HG02970 (cell line): ENCODE measurements around the gene NSMCE3.
"Not testable (repeated sequence)": the region's sequence is repeated elsewhere in the genome, so short reads cannot be mapped to it uniquely, and the experiment has no call there.

ENCODE experiments used
- ATAC-seq: cut with Tn5 transposase; IDR thresholded peaks from one replicate; pipeline ENCODE4 v1.9.1; 2021; ENCODE audit warnings: mild to moderate bottlenecking, moderate library complexity, moderate number of reproducible peaks; ENCODE audit not compliant: unreplicated experiment, low FRiP score

Gene NSMCE3

DNA sequence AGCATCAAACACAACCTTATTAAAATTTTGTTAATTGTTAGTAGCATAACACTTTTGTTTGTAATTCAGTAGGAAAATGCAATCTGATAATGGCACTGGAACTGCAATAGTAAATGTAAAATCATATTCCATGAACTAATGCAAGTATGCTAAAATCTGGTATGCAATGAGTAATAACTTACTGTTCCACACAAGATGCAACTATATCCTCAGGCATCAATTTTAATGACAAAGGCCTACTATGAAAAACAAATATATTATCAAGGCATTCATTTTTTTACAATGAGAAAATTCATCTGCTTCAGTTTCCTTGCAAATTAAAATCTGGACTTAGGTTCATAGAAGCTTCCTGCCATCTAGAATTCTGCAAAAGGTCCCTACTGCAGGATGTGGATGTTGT lies 1.4 kb upstream of the NSMCE3 start:
- ATAC-seq, result no peak

DNA sequence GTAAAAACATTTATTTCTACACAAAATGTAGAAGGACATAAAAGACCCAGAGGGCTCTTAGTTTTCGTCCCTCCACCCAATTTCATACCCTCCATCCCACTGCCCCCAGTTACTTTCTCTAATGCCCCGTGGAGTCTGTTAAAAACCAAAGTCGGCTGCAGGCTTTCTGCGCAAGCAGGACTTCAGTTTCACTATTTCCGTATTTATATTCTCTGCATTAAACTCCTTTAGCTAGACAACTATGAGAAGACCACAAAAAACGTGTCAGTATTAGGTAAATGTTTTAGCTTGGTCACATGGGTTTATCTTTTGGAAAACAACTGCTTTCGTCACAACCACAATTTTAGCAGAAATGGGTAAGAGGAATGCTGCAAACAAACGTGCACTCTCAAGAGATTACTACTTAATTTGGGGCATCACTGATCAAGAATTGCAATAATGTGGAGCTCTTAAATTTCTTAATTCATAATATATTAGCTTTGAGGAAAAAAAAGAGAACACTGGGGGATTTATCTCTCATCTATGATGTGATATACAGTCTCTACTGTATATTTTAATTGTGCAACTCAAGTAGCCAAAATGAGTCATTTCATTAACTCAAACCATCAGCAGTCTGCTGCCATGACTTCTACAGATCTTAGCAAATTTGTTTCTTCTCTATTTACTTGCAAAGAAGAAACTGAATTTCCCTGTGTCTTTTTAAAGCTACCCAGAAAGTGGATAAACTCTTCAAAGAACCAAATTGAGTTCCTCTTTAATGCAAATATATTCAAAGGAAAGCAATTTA lies 740 bp upstream of the NSMCE3 start:
- peak; percentile 25 for ATAC-seq

DNA sequence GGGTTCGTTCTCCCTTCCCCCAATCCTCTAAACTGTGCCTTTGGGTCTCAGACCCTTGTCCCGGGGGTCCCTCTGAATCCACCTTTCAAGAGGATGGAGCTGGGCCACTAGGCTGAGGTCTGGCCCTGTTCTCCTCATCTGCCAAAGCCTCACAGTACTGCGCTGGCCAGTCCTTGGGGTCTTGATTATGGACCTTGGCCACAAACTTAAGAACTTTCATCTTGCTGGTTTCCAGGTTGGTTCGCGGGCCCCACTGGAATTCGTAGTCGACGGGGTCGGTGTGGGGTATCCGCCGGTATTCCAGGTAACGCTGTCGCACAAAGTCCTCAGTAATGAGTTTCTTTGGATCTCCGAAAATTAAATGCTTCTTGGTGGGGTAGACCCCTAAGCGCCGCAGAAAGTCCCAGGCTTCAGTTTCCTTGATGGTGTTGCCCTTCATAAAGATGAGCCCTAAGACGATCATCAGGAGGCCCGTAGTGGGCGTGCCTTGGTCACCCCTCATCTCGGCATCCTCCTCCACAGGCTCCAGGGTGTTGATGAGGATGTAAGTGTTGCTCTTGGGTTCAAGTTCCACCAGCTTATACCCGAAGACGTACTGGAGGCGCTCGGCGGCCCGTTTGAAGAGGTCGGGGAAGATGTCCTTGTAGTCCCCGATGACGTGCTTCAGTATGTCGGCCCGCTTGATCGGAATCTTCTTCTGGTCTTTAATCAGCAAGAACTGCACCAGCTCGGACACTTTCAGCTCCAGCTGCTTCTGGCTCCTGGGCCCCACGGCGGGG lies 727 bp downstream of the NSMCE3 start:
- no peak for ATAC-seq

DNA sequence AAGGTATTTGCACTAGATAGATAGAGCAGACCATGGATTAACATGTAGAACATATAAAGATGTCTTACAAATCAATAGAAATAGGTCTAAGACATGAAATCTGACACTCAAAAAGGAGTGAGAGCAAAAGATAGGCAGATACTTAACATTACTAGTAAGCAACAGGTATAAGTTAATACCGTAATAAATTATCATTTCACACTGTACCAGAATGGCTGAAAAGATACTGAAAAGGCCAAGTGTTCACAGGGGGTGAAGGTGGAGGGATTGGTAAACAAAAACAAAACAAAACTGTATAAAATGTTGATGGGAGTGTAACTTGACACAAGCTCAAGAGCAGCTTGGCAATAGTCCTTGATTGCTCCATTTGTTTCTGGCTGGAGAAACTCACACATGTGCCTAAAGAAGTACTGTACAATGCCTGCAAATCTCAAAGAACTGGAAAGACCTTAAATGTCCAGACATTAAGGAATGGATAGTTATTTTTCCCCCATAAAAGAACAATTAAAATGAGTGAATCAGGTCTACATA lies 3.5 kb downstream of the NSMCE3 start:
- ATAC-seq, result no peak

DNA sequence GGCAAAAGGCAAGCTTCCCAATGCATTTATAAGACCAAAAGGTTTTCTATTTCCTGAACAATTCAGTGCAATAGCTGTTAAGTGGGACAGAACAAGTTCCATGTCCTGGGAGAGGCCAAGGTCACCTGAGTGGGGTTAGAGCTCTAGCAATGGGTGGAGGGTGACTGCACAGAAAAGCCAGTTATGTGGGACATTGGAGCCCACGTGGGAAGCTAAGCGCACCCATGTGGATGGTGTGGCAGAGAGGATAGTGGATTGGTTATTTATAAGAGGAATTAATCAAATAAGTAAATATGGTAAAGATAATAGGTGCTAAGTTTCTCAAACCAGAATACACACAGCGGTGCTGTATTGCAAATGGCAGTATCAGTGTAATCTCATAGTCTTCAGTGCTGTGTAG lies 6.3 kb downstream of the NSMCE3 start:
- no peak for ATAC-seq

DNA sequence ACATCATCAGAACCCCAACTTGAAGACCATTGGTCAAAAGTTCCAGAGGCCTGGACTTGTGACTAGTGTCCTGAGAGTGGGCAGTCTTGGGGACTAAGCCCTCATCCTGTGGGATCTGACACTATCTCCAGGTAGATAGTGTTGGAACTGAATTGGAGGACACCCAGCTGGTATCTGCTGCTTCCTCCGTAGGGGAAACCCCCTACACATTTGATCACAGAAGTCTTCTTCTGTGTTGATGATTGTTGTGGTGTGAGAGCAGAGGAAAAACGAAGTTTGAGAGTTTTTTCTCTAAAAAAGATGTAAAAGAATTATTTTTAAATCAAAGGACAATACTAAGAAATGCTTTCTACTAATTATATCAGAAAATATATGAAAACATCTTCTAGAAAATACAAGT lies 6.9 kb downstream of the NSMCE3 start:
- ATAC-seq, result no peak

DNA sequence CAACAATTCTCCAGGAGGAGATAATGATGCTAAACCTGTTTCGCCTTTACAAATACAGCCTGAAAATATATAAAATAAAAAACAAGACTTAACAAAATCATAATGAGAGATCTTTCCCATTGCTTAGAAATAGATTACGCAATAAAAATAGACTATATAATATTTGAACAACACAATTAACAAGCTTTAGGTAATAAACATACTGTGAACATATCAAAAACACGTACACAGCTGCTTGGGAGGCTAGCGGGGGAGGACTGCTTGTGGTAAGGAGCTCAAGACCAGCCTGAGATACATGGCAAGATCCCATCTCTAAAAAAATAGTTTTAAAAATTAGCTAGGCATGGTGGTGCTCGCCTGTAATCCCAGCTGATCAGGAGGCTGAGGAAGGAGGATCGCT lies 8.7 kb downstream of the NSMCE3 start:
- no peak for ATAC-seq

DNA sequence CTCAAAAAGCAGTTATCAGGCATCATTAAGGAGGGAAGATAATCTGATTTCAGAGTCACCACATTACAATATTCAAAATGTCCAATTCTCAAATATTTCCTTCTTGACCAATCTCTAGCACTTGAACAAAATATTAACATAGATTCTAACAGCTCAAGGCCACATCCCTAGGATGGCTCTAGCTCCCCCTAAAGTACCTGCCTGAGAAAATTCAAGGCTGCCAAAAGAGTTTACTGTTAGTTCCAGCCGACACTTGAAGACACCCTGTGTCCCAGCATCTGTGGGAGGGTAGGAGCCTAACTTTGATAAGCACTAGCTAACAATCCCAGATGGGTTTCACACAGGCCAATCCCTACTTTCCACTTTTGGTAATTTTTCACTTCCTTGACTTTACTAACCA lies 10.4 kb downstream of the NSMCE3 start:
- ATAC-seq, result no peak

DNA sequence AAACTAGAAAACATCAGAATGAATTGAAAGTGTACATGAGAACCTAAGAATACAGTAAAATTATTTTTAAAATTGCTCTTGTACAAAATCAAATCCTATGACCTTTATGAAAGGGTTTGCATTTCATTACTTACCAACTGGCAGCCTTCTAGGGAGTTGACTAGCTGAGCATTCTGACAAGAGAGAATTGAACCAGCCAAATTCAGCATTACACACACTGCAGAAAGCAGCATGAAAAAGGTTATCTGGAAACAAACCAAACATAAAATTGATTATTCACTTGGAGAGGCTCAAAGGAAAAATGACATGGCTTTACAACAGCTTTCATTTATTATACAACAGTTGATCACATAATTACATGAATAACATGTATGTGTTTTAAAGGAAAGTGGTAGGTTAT lies 17.4 kb downstream of the NSMCE3 start:
- ATAC-seq, result no peak

DNA sequence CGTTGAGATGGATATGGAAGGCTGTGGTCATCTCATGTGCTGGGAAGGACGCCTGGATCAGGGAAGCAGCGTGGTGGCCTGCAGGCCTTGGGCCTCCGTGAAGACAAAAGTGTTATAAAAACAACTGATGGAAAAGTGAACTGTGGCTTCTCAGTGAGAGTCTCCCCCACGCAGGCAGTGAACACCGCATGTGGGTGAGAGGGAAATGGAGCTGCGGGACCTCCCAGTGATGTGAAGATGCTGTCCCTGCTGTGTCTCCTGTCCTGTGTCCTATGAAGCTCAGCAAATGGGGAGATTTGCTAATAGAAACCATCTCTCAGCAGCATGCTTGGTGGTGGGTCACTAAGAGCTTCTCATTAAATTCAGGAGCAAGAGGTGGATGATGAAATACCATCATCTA lies 25.1 kb downstream of the NSMCE3 start:
- ATAC-seq, result no peak

DNA sequence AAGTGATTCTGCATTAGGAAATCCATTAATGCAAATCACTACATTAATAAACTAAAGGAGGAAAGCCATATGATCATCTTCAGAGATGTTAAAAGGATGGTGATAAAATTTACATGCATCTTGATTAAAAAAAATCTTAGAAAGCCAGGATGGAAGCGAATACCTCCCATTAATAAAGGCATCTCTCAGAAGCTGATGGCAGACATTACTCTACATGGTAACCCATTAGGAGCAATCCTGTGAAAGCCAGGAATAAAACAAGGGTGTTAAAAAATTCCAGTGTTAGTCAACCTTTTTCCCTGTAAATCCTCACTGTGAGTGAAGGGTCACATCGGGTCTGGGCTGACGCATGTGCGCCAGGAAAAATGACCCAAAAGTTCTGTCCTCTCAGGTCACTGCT lies 25.5 kb downstream of the NSMCE3 start:
- ATAC-seq, result no peak

DNA sequence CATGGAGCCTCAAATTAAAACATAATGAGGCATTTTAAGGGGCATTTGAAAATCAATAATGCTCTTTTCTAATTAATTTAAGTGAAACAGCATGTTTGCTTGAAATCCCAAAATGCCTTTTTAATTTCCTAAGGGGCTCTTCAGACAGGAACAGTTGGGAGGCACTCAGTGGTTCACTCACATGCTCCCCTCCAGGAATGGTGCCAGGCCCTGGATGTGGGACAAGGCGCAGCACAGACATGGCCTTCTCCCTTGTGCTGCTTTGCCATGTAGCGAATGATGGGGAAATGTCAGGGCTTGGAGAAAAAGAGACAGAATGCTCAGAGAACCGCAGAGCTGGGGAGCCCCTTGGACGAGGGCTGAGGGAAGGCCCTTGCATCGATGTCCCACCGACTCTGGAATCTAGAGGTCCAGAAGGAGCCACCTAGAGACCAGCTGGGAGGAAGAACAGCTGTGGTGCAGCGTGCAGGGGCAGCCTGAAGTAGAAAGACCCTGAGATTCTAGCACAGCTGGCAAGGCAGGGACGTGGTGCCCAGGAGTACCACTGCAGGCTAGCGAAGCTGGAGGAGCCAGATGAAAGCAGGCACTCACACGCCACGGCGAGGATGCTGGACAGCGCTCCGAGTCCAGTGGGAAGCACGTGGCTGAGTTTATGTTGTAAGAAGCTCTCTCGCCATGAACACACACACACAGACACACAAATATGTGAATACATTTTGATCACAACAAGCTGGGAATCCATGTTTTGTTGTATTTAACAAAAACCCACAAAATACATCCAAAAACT lies 27.0 kb downstream of the NSMCE3 start:
- ATAC-seq, result no peak

DNA sequence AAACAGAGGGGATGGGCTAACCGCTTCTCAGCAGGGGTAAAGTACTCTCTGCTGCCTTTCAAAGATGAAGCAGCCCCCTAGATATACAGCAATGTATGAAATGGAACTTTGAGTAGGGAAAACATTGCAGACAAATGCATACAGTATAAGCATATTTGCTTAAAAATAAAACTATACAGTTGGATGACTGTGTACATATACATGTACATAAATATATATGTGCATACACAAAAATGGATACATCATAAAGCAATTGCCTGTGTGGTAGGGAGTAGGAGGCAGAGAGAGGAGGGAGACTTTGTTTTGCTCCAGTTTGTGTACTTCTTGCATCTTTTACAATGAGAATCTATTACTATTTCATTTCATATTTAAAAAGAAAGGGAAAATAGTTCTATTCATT lies 28.4 kb downstream of the NSMCE3 start:
- no peak for ATAC-seq

DNA sequence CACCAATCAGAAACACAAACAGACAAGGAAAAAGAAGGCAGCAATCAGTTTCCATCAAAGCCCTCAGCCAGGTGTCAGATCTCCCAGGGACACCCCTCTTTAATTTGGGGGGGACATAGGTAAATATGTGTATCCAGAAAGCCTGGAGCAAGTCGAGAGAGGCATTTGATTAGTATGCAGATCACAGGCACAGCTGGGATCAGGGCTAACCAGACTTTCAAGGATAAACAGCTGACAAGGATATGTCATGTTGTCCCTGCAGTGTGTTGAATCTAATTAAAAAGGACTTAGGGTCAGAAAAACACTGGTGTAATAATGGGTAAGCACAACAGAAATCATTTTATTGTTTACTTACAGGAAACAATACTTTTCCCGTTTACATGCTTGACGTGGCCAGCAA lies 30.2 kb downstream of the NSMCE3 start:
- no peak for ATAC-seq

DNA sequence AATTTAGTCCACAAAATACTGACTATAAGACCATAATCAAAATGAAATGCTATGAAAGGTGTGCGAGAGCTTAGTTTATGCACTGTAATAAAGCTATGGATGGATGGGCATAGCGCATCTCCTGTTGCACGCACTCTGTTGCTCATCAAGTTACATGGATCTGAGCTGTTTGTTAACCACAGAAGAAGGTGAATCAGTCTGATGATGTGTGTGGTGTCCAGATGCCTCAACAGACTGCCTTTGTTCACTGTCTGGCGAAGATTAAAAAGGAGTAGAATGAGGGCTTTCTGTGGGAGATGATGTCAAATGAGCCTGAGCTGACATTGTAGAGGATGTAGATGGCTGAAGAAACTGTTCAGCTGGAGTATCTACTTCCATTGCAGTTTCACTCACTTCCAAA lies 36.1 kb downstream of the NSMCE3 start:
- no peak for ATAC-seq

DNA sequence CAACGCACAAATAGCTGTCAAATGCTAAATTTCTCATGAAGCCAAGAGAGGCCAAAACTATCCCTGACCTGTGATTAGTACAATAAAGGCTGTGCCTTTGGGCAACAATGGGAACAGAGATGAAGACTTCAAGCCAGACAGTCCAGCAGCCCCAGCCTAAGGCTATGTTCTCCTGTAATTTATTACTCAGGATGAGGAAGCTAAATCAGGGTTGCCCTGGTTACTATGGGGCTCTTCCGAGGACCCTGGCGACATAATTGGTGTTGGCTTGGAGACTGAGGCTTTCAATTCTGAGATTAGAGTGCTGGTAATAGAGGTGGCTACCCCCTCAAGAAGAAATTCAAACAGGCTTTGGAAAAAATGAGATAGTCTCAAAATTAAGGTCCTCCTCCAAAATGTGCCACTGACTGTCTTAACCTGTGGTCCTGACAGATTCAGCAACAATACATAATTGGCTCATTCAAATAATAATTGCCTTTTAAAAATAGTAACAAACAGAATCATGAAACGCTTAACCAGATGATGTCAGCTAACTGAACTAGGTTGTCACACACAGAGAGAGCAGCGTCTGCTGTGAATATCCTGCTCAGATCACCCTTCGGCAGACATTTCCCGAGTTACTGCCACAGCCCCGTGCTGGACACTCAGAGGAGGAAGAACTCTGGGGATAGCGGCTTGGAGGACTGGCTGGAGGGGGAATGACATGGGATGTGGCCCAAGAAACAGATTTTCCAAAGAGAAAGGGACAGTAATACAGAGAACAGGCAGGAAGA lies 43.0 kb downstream of the NSMCE3 start:
- ATAC-seq, result no peak

DNA sequence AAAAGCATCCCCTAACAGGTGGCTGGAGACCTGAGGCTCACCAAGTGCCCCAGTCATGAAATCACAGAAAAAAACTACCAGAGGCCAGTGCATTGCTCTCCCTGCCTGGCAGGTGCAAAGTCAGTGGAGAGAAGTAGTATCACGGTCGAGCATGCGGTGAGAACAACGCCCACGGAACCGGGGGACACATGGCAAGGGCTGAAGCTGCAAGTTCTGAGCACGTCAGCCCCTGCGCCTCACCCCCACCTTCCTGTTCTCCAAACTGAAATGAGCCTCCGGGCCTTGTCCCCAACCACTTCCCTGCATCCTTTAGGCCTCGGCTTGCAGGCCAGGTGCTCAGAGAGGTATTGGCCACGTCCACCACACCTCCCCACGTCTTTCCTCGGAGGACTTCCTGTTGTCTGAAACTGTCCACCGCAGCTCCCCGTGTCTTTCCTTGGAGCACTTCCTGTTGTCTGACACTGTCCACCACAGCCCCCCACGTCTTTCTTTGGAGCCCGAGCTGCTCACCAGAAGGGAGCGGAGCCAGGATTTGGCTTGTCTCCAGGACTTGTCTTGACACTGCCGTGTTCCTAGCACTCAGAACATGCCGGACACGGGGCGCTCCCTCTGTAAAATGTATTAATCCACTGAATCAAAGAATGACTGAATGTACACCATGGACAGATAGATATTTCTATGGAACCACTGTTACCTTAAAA lies 43.9 kb downstream of the NSMCE3 start:
- ATAC-seq, result no peak

DNA sequence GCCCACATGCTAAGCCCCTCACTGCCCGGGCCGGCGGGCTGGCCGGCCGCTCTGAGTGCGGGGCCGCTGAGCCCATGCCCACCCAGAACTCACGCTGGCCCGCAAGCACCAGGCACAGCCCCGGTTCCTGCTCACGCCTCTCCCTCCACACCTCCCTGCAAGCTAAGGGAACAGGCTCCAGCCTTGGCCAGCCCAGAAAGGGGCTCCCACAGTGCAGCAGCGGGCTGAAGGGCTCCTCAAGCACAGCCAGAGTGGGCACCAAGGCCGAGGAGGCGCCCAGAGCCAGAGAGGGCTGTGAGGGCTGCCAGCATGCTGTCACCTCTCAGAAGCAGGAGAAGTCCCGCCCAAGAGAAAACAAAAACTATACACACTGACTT lies 44.6 kb downstream of the NSMCE3 start:
- ATAC-seq, result not testable (repeated sequence)

DNA sequence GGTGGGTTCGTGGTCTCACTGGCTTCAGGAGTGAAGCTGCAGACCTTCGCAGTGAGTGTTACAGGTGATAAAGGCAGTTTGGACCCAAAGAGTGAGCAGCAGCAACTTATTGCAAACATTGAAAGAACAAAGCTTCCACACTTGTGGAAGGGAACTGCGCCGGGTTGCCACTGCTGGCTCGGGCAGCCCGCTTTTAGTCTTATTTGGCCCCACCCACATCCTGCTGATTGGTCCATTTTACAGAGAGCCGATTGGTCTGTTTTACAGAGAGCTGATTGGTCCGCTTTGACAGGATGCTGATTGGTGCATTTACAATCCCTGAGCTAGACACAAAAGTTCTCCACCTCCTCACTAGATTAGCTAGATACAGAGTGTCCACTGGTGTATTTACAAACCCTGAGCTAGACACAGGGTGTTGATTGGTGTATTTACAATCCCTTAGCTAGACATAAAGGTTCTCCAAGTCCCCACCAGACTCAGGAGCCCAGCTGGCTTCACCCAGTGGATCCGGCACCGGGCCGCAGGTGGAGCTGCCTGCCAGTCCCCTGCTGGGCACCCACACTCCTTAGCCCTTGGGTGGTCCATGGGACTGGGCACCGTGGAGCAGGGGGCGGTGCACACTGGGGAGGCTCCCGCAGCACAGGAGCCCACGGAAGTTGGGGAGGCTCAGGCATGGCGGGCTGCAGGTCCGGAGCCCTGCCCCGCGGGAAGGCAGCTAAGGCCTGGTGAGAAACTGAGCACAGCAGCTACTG lies 45.2 kb downstream of the NSMCE3 start:
- not testable (repeated sequence) for ATAC-seq
